AG04450 (cell line): Measurements from ENCODE around the gene EIF4E1B. TPM values are rescaled to one million over a fixed set of nuclear protein-coding genes. Genes with fewer than 3 reads are reported as not detected.

Source experiments
- CTCF ChIA-PET: fragments of 300-600, 350-600 bp; formaldehyde crosslinking; extraction: SDS; loops from one replicate; lab custom pipeline; 2022; ENCODE audit warnings: antibody characterized with exemption, inconsistent platforms; lab: Charles Lee
- POLR2A ChIA-PET: fragments of 350-600 bp; formaldehyde crosslinking; extraction: SDS; loops from one replicate; lab custom pipeline; 2021; ENCODE audit warnings: antibody characterized with exemption, inconsistent platforms; lab: Yijun Ruan, JAX
- DNase-seq: peaks from one replicate; pipeline ENCODE4 v3.0.0-alpha.2; 2011; ENCODE audit warnings: low read depth, low spot score
- H3K27ac ChIP-seq: one replicate; pipeline ENCODE4 v1.5.1; 2012; ENCODE audit warnings: low read depth, low read length, control low read depth
- H3K27me3 ChIP-seq: one replicate; pipeline ENCODE4 v1.6.0; 2012; ENCODE audit warnings: low read length; ENCODE audit not compliant: control insufficient read depth, insufficient read depth
- H3K4me3 ChIP-seq: 2 replicates; pipeline ENCODE4 v1.5.1; 2011; ENCODE audit warnings: mild to moderate bottlenecking, low read depth, low read length, control low read depth
- H3K9me3 ChIP-seq: 2 replicates; pipeline ENCODE4 v1.5.1; 2012; ENCODE audit warnings: low read length; ENCODE audit not compliant: control insufficient read depth, insufficient read depth
- polyA plus RNA-seq: library from polyadenylated mRNA; depleted of rRNA; stranded (reverse); fragments of >200 nt; gene quantifications from 2 replicates; pipeline ENCODE4 v1.2.3, GENCODE V29; 2011
- TF ChIP-seq, protein P1 (sequence below): IDR thresholded peaks from 2 replicates; pipeline ENCODE4 v1.5.1; 2011; ENCODE audit warnings: low read depth, low read length, control low read depth, inconsistent platforms

Gene EIF4E1B
- polyA plus RNA-seq, 1 experiment: not detected

DNA sequence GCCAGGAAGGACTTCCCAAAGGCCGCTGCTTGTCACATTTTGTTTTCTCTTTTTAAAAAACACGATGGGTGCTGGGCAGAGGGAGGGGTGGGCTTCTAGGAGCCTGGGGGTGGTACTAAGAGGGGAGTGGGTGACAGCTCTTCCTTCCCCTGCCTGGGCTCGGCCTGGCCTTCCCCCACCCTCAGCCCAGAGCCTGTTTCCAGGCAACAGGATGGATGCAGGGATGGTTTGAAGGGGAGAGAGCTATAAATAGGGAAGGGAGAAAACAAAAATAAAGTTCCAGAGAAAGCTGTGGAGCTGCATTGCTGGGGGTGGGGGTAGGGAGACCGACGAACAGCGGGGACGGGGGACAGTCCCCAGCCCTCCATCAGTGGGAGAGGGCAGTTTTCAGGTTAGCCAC, 14.0 kb upstream of the EIF4E1B start:
- ChIA-PET CTCF (interaction anchor here (0.6 to 1.7 kb wide), 4 partner anchors 43 to 139 kb away, joined by 3 to 6 read pairs (median 4); no protein-coding TSS in a partner anchor), POLR2A (interaction anchor here (0.7 to 1.5 kb wide), 2 partner anchors 31 to 46 kb away, joined by 3 to 4 read pairs; partner anchors contain the start of gene TSPAN17)
- H3K9me3 ChIP-seq: peaks cover 10% of the 10 kb centered on the region; the same call in 1 of the 2 replicates
- no peak for DNase-seq
- TF ChIP-seq, protein P1, sequence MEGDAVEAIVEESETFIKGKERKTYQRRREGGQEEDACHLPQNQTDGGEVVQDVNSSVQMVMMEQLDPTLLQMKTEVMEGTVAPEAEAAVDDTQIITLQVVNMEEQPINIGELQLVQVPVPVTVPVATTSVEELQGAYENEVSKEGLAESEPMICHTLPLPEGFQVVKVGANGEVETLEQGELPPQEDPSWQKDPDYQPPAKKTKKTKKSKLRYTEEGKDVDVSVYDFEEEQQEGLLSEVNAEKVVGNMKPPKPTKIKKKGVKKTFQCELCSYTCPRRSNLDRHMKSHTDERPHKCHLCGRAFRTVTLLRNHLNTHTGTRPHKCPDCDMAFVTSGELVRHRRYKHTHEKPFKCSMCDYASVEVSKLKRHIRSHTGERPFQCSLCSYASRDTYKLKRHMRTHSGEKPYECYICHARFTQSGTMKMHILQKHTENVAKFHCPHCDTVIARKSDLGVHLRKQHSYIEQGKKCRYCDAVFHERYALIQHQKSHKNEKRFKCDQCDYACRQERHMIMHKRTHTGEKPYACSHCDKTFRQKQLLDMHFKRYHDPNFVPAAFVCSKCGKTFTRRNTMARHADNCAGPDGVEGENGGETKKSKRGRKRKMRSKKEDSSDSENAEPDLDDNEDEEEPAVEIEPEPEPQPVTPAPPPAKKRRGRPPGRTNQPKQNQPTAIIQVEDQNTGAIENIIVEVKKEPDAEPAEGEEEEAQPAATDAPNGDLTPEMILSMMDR: no peak
- H3K4me3 ChIP-seq: no peak overlapping the region
- peaks cover 20% of the 10 kb centered on the region for H3K27me3 ChIP-seq
- no peak overlapping the region for H3K27ac ChIP-seq

DNA sequence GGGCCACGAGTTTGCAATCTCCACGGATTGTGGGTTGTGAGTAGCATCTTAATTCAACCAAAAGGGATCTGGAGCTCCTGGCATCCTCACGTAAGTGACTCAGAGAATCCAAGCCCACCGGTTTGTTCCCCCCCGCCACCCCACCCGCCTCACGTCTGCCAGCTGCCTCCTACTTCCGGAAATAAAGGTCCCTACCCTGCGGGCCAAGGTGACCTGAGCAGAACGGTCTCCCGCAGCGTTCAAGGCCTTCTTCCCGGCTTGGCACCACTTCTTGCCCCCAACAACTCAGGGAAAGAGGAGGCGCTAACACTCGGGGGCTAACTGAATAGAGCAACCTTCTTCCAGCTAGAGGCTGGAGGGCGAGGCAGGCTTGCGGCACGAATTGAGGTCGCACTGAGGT, 11.7 kb upstream of the EIF4E1B start:
- POLR2A ChIA-PET: no interaction called here
- Histone ChIP-seq H3K4me3 (peak overlapping the region; percentile 41), H3K27ac (no peak overlapping the region), H3K27me3 (peaks cover 30% of the 10 kb centered on the region), H3K9me3 (peaks cover 10% of the 10 kb centered on the region; the same call in 1 of the 2 replicates)
- DNase-seq: no peak
- TF ChIP-seq, protein P1: no peak
- CTCF ChIA-PET: interaction anchor here (0.7 to 1.0 kb wide), 4 partner anchors 12 to 809 kb away, joined by 3 to 8 read pairs (median 6); partner anchors contain the start of genes EIF4E1B and SNCB

DNA sequence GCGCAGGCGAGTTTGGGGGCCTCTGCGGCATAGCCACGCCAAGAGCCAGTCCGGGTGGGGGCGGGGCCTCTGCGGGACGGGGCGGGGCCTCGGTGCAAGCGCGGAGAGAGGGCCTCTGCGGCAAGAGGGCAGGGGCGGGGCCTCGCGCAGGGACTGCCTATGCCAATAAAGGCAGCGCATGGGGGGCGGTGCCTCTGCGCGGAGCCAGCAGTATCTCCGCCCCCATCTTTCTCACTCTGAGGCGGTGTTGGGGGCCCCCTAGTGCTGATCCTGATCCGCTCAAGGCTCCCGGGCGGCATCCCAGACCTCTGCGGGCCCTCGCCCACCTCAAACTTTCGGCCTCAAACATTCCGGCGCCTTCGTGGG, 11.3 kb upstream of the EIF4E1B start:
- peaks cover 34% of the 10 kb centered on the region for H3K27me3 ChIP-seq
- POLR2A ChIA-PET: no interaction called here
- peak overlapping the region; percentile 41 for H3K4me3 ChIP-seq
- TF ChIP-seq, protein P1: peak; percentile 59
- CTCF ChIA-PET: interaction anchor here (0.7 to 1.0 kb wide), 4 partner anchors 11 to 808 kb away, joined by 3 to 8 read pairs (median 6); partner anchors contain the start of genes EIF4E1B and SNCB
- H3K9me3 ChIP-seq: peaks cover 10% of the 10 kb centered on the region; the same call in 1 of the 2 replicates
- peak; percentile 70 for DNase-seq
- H3K27ac ChIP-seq: no peak overlapping the region

DNA sequence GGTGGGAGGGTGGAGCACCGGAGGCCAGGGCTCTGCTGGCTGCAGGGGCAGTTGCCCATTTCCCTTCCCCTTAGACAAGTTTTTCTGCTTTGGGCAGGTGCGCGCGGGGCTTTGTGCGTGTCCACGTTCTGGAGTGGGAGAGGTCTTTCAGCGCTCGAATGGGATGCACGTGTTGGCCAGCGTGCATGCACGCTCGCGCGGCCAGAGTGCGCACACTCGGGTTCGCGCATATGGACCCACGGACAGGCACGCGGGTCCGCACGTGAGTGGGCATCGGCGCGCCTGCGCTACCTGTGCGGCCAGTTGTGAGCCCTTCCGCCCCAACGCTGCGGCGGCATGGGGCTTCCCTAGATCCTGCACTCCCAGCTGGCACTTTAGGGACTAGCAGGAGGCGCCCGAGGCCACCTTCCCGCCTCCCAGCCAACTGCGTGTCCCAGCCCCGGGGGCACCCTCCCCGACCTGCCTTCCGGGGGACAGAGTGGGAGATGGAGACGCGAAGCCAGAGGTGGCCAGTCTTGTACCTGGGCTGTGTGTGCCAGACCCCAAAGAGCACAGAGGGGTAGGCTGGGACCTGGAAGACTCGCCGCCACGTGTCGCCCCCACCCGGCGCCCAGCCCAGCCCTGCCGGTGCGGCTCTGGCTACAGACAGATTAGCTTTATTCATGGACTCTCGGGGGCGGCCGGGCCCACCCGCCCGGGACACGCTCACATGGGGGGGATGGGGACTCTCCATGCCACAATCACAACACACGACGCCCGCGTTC, 10.7 kb upstream of the EIF4E1B start:
- no peak for DNase-seq
- H3K4me3 ChIP-seq: no peak overlapping the region; the same call in 1 of the 2 replicates
- no peak overlapping the region for H3K27ac ChIP-seq
- H3K9me3 ChIP-seq: peaks cover 10% of the 10 kb centered on the region; the same call in 1 of the 2 replicates
- CTCF ChIA-PET: interaction anchor here (0.7 to 3.1 kb wide), 3 partner anchors 46 to 58 kb away, joined by 3 to 20 read pairs (median 3); no protein-coding TSS in a partner anchor
- POLR2A ChIA-PET: interaction anchor here (0.6 kb wide), 1 partner anchor 77 kb away, joined by 7 read pairs; no protein-coding TSS in a partner anchor
- H3K27me3 ChIP-seq: peaks cover 36% of the 10 kb centered on the region
- TF ChIP-seq, protein P1: no peak
